Stomach (tissue), 9 donors: ENCODE data around the gene ATP9B. TPM values are rescaled to one million over a fixed set of nuclear protein-coding genes. Genes with fewer than 3 reads are reported as not detected.

Source experiments
- DNase-seq, 2 donors: peaks; one replicate each; pipeline versions ENCODE4 v3.0.0 to v3.0.0-alpha.2; 2013 to 2019
- H3K27ac ChIP-seq, 5 donors: fragments of 200-600 bp in 4 of 5; sonication (generic) in 4 of 5; one replicate each; pipeline ENCODE4 v1.5.1; 2013 to 2019; ENCODE audit warnings: mild to moderate bottlenecking in 1 of 5, moderate library complexity in 1 of 5
- H3K27me3 ChIP-seq, 3 donors: fragments of 200-600 bp; sonication (generic); one replicate each; pipeline ENCODE4 v1.5.1; 2017 to 2019; ENCODE audit warnings: mixed run types in 1 of 3
- H3K36me3 ChIP-seq, 4 donors: fragments of 200-600 bp; sonication (generic); 1 replicate in 3 of 4; 2 replicates in 1 of 4; pipeline ENCODE4 v1.5.1; 2016 to 2019
- H3K4me1 ChIP-seq, 4 donors: fragments of 200-600 bp; sonication (generic); one replicate each; pipeline ENCODE4 v1.5.1; 2016 to 2019
- H3K4me3 ChIP-seq, 4 donors: fragments of 200-600 bp; sonication (generic) in 3 of 4; one replicate each; pipeline ENCODE4 v1.5.1; 2016 to 2019; ENCODE audit warnings: mild to moderate bottlenecking in 1 of 4
- H3K9me3 ChIP-seq, 4 donors: fragments of 200-600 bp; sonication (generic); one replicate each; pipeline ENCODE4 v1.5.1; 2016 to 2019
- CTCF ChIP-seq, 7 experiments: fragments of 450-650 bp in 4 of 7; fragments of 200-600 bp in 3 of 7; sonication (generic) in 3 of 7; IDR thresholded peaks; one replicate each; pipeline ENCODE4 v1.5.1; 2016 to 2019; ENCODE audit warnings: antibody characterized with exemption in 7 of 7, control low read depth in 2 of 7, mild to moderate bottlenecking in 1 of 7
- EP300 ChIP-seq: sonication (generic); formaldehyde crosslinking; IDR thresholded peaks from one replicate; pipeline ENCODE4 v1.6.1; 2017; ENCODE audit warnings: antibody characterized with exemption
- POLR2A ChIP-seq, 4 donors: fragments of 450-650 bp; IDR thresholded peaks; one replicate each; pipeline ENCODE4 v1.6.1; 2016; ENCODE audit warnings: antibody characterized with exemption in 4 of 4, control low read depth in 2 of 4, mild to moderate bottlenecking in 1 of 4, moderate library complexity in 1 of 4
- POLR2AphosphoS5 ChIP-seq, 3 donors: sonication (generic); formaldehyde crosslinking; IDR thresholded peaks; one replicate each; pipeline ENCODE4 v1.6.1; 2016; ENCODE audit warnings: antibody characterized with exemption in 3 of 3
- WGBS, 5 donors: extraction: QIAGEN DNeasy Blood & Tissue Kit in 3 of 5; methylation state at CpG; one replicate each; pipeline versions ENCODE4 v1.1.5 to v1.1.7; 2013 to 2018; 5-methylcytosine and 5-hydroxymethylcytosine counted together
- intact Hi-C: fragments of 100-400 bp; cut with DNase I; formaldehyde crosslinking; loops from one replicate; pipeline ENCODE4 v1.15.1; 2023; ENCODE audit warnings: low total_unique reads
- polyA plus RNA-seq, 3 donors: library from polyadenylated mRNA; stranded (reverse); fragments of 200-250 nt; gene quantifications; one replicate each; pipeline ENCODE4 v1.2.3, GENCODE V29; 2013
- total RNA-seq, 5 donors: library from RNA; depleted of rRNA; stranded (reverse); fragments of >200 nt; gene quantifications; one replicate each; pipeline versions ENCODE4 v1.1.0 to v1.2.3, GENCODE V29; 2014 to 2016
- donor health status: healthy with polysubstance abuse.
- donor health status: Bipolar disorder and iron deficiency.
- donor health status: healthy.

ATP9B gene
- total and polyA plus RNA-seq, 8 donors, result 10.6 to 128 (median 34.9) TPM

- 33 to 81% (median 51%) methylated on average over 2 of the region's 2 CpGs for whole genome bisulfite sequencing, 5 donors
- no peaks in the 10 kb centered on the region for H3K9me3 ChIP-seq
- H3K4me3 ChIP-seq, result peak overlapping the region in 1 of 4 donors; percentile 19
- peak overlapping the region; percentile 25 to 80 (median 59) for H3K27ac ChIP-seq
- peaks cover 0 to 5% (median 0%) of the 10 kb centered on the region in 4 donors for H3K4me1 ChIP-seq
- no peaks in the 10 kb centered on the region for H3K27me3 ChIP-seq
- intact Hi-C loops, result no loop called here
- peaks cover 50 to 87% (median 75%) of the 10 kb centered on the region in 4 donors for H3K36me3 ChIP-seq
- no peak for DNase-seq
- TF ChIP-seq CTCF (IDR thresholded peaks at IDR 0.05), result no peak
Measured at GRCh38 chr18:79344208-79344581, 275.0 kb downstream of the ATP9B start.

DNA sequence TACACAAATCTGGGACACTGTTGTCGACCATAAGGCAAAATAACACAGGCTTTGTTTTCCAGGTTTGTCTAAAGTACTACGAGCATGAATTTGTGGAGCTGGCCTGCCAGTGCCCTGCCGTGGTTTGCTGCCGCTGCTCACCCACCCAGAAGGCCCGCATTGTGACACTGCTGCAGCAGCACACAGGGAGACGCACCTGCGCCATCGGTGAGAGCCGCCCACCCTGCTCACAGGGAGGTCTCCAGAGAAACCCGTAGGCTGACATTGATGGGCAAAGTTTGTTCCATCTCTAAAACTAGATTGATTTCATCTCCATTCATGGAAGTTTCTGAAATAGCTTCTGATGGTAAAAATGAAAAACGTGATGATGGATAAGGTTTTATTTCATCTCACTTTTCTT, 276.2 kb downstream of the ATP9B start:
- Histone ChIP-seq H3K4me1 (peaks cover 0 to 5% (median 0%) of the 10 kb centered on the region in 4 donors), H3K9me3 (no peaks in the 10 kb centered on the region), H3K36me3 (peaks cover 50 to 87% (median 79%) of the 10 kb centered on the region in 4 donors), H3K27ac (peak overlapping the region in 1 of 5 donors; percentile 80), H3K27me3 (no peaks in the 10 kb centered on the region), H3K4me3 (no peak overlapping the region)
- no peak for DNase-seq
- intact Hi-C loops, result no loop called here
- 94 to 98% (median 96%) methylated on average over 11 of the region's 11 CpGs for WGBS, 5 donors
- TF ChIP-seq EP300 (no peak), POLR2AphosphoS5 (IDR thresholded peaks at IDR 0.05) (no peak), CTCF (IDR thresholded peaks at IDR 0.05) (no peak), POLR2A (IDR thresholded peaks at IDR 0.05) (no peak)

GRCh38 chr18:79345981-79346380, 276.8 kb downstream of the ATP9B start:
- H3K9me3 ChIP-seq, result no peaks in the 10 kb centered on the region
- no peak for DNase-seq
- 78 to 98% (median 96%) methylated on average over 9 to 26 of the region's 26 CpGs for WGBS, 5 donors

DNA sequence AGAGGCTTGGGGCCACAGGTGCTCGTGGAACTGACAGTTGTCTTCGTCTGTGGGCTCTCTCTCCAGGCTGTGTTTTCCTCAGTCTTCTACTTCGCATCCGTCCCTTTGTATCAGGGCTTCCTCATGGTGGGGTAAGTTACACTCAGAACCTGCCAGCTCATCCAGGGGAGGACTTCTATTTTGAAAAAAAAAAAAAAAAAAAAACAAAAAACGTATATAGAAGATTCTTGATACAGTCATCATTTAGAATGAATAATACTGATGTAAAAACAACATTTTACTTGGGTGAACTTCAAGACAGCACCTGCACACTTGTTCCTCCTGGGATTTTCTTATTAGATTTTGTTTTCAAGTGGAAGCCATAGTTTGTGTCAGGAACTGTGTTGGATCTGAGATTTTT, 278.9 kb downstream of the ATP9B start:
- Histone ChIP-seq H3K27me3 (no peaks in the 10 kb centered on the region), H3K4me3 (no peak overlapping the region), H3K27ac (no peak overlapping the region), H3K36me3 (peaks cover 57 to 98% (median 92%) of the 10 kb centered on the region in 4 donors), H3K4me1 (peaks cover 0 to 5% (median 0%) of the 10 kb centered on the region in 4 donors), H3K9me3 (no peaks in the 10 kb centered on the region)
- WGBS, 5 donors, result 85 to 88% (median 87%) methylated on average over 5 of the region's 5 CpGs
- DNase-seq, result no peak
- TF ChIP-seq POLR2AphosphoS5 (IDR thresholded peaks at IDR 0.05), result no peak
- TF ChIP-seq CTCF (IDR thresholded peaks at IDR 0.05), result no peak
- no peak for TF ChIP-seq POLR2A (IDR thresholded peaks at IDR 0.05)
- no peak for TF ChIP-seq EP300
- intact Hi-C loops, result no loop called here

More at GRCh38 chr18:79345981-79346380, 276.8 kb downstream of the ATP9B start:
- Histone ChIP-seq H3K36me3 (peaks cover 50 to 88% (median 76%) of the 10 kb centered on the region in 4 donors), H3K4me3 (no peak overlapping the region), H3K27ac (no peak overlapping the region), H3K4me1 (peaks cover 0 to 5% (median 0%) of the 10 kb centered on the region in 4 donors), H3K27me3 (no peaks in the 10 kb centered on the region)
- TF ChIP-seq POLR2A (IDR thresholded peaks at IDR 0.05) (no peak), CTCF (IDR thresholded peaks at IDR 0.05) (no peak), EP300 (no peak), POLR2AphosphoS5 (IDR thresholded peaks at IDR 0.05) (no peak)
- intact Hi-C loops, result no loop called here
